Epithelial cell of prostate (primary cell): Measurements from ENCODE around the gene SIRT2.
A peak's percentile ranks its signal among the peaks of the same experiment; 100 is the strongest.
"Not testable (repeated sequence)": the region's sequence is repeated elsewhere in the genome, so short reads cannot be mapped to it uniquely, and the experiment has no call there.

Experiments
- DNase-seq: peaks from one replicate; pipeline ENCODE4 v3.0.0-alpha.2; 2011; ENCODE audit warnings: low read depth, low spot score
- H3K27ac ChIP-seq: fragments of 450-650 bp; 2 replicates; pipeline ENCODE4 v1.5.1; 2017; ENCODE audit warnings: mild to moderate bottlenecking

Gene SIRT2

DNA sequence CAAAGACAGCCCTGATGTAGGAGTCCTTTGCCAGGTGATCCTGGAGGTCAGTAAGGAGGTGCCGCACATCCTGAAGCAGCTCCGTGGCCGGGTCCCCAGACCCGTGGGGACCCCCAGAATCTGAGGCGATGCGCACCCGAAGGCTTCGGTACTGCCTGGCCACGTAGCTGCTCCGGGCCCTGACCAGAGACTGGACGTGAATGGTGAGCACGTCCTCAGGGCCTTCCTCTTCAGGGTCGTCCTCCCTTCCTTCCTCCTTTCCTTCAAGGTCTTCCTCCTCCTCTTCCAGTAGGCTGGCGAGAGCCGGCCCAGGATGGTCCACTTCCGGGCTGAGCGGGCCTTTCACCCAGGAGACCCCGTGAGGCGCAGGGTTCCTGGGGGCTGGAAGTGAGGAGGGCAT lies 28.8 kb downstream of the SIRT2 start:
- no peak for DNase-seq
- no peak overlapping the region for H3K27ac ChIP-seq

DNA sequence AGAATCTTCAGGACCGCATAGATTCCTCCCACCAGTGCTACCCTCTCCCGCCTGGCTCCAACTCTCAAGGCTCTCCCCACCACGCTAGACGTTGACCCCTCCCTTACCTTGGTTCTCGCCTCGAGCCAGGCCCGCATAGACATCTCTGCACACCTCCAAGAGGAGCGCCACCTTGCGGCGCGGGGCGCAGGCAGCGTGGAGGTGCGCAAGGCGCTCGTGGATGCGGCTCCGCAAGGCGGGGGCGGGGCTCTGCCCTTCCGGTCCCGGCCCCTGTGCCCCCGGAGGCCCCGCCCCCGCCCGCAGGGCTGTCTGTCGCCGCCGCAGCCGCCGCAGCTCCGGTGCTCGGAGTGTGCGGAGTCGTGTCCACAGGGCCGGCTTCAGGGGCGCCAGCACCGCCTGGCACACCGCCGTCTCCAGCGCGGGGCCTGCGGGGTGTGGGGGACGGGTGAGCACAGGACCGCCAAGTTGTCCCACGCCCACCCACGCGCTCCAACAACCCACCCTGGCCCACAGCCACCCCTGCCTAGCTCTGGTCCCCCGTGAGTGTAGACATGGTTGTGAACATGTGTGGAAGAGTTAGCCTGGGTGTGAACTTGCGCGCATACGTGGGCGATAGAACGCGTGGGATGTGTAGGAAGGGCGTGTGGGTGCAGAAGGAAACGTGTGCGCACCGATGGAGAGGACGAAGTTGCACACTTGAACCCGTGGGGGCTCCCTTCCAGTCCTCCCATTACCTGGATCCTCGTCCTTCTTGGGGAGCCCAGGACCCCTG lies 29.4 kb downstream of the SIRT2 start:
- no peak overlapping the region for H3K27ac ChIP-seq
- no peak for DNase-seq

DNA sequence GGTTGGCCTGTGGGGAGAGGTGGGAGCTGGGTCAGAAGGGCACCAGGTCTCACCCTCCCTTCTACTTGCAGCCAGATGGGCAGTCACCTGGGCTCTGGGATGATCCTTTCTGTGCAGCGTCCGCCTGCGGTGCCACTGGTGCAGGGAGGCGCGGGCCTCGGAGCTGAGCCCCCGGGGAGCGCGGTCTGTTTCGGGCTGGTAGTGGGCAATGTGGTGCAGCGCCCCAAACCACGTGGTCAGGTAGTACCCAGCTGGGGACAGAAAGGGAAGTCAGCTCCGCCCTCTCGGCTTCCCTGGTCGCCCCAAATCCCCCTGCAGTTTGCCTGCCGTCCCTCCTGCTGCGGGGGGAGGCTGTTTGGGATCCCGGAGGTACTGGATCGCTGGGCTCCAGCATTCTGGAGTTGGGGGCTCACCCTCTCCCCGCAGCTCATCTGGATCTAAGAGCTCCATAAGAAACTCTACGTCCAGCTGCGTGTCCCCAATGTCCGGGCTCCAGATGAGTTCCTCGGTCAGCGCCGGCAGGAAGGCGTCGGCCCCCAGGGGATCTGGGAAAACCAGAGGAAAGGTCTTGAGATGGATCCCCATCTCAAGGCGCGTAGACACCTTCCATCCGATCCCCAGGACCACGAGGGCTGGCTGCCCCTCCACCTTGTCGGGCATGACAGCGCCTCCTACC lies 30.1 kb downstream of the SIRT2 start:
- no peak for DNase-seq
- no peak overlapping the region for H3K27ac ChIP-seq

DNA sequence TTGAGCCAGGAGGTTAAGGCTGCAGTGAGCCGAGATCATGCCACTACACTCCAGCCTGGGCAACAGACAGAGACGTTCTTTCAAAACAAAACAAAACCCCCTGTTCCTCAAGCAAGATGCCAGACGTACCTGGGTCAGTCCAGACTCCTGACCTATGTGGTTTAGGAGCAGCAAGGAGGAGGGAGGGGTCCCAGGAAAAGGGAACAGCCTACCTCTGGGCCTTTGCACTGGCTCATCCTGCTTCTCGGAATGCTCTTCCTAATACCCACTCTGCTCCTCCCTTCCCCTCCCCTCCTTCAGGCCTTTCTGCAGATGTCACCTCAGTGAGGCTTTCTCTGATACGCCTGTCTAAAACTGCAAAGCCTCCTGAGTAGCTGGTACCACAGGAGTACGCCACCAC lies 30.9 kb downstream of the SIRT2 start:
- H3K27ac ChIP-seq = no peak overlapping the region
- DNase-seq = no peak

DNA sequence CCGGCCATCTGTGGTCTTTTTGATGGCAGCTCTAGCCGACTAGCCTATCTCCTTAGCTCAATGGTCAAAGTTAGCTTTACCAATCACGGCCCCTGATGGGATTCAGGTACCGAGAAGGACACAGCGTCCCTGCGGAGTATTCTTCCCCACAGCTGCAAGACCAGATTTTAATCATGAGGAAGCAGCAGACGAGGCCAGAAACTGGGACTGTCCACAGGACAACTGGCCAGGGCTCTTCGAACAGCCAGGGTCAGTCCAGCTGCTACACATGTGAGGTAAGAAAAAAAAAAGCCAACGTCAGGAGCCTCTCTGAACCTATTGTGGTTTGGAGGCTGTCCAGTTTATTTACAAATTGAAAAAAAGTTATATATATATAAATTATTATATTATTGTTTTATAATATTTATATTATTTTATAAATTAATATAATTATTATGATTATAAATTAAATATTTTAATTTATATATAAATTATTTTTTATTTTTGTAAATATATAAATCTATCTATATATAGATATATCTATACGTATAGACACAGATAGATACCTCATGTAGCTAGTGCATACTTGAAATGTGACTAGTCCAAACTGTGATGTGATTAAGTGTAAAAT lies 32.1 kb downstream of the SIRT2 start:
- no peak overlapping the region for H3K27ac ChIP-seq
- DNase-seq = no peak

DNA sequence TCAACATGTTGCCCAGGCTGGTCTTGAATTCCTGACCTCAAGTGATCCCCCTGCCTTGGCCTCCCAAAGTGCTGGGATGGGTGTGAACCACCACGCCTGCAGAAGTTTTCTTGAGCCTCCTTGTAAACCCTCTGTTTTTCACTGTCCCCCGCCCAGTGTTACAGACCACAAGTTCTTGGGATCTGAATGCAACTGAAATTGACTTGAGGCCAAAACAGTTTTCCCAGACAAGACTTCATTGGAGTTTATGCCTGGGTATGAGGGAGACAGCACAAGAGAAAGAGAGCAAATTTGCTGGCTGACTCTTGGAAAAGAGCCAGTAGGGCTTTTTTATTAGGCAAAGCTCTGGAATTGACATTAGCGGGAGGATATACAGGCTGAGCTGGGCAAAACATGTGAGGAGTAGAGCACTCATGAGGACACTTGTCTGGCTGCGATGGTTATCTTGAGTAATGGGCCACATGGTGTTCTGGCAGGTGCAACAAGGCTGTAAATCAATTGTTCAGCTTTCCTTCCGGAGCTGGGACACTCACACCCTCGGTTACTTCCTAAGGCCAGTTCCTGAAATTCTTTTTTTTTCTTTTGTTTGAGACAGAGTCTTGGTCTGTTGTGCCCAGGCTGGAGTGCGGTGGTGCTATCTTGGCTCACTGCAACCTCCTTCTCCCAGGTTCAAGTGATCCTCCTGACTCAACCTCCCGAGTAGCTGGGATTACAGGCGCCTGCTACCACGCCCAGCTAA lies 36.9 kb downstream of the SIRT2 start:
- DNase-seq = no peak
- H3K27ac ChIP-seq = peak overlapping the region; percentile 11

DNA sequence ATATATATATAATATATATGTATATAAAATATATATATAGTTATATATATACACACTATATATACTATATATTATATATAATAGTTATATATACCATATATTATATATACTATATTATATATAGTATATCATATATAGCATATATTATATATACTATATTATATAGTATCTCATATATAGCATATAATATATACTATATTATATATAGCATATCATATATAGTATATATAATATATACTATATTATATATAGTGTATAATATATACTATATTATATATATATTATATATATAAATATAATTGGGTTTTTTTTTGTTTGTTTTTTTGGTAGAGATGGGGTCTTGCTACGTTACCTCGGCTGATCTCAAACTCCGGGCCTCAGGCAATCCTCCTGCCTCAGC lies 38.0 kb downstream of the SIRT2 start:
- H3K27ac ChIP-seq = no peak overlapping the region
- DNase-seq = no peak

DNA sequence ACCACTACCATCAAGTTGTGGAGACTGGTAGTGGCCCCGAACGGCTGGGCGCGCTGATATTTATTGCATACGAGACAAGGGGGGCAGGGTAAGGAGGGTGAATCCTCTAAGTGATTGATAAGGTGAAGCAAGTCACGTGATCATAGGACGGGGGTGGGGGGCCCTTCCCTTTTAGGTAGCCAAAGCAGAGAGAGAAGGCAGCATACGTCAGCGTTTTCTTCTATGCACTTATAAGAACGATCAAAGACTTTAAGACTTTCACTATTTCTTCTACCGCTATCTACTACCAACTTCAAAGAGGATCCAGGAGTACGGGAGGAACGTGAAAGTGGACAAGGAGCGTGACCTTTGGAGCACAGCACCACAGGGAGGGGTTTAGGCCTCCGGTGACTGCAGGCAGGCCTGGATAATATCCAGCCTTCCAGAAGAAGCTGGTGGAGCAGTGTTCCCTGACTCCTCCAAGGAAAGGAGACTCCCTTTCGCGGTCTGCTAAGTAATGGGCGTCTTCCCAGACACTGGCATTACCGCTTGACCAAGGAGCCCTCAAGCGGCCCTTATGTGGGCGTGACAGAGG lies 39.7 kb downstream of the SIRT2 start:
- not testable (repeated sequence) for H3K27ac ChIP-seq, DNase-seq

DNA sequence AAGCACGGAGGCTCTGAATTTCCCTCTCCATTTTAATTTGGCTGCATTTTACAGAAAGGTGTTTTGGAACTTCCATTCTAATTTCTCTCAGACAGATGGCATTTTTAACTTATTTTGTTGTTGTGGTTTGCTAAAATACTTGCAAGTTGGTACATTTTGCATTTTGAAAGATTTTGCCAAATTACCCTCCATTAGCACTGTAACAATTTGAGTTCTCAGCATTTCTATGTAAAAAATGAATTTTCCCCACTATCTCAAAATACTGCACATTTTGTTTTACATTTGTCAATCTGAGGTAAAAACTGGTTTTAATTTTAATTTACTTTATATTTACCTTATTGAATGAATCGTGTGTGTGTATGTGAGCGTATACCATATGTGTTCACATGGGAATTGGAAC lies 42.6 kb downstream of the SIRT2 start:
- H3K27ac ChIP-seq = no peak overlapping the region

DNA sequence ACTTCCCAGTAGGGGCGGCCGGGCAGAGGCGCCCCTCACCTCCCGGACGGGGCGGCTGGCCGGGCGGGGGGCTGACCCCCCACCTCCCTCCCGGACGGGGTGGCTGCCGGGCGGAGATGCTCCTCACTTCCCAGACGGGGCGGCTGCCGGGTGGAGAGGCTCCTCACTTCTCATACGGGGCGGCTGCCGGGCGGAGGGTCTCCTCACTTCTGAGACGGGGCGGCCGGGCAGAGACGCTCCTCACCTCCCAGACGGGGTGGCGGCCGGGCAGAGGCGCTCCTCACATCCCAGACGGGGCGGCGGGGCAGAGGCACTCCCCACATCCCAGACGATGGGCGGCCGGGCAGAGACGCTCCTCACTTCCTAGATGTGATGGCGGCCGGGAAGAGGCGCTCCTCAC lies 43.7 kb downstream of the SIRT2 start:
- not testable (repeated sequence) for DNase-seq

More for the DNA sequence above, 42.6 kb downstream of the SIRT2 start:
- no peak for DNase-seq

DNA sequence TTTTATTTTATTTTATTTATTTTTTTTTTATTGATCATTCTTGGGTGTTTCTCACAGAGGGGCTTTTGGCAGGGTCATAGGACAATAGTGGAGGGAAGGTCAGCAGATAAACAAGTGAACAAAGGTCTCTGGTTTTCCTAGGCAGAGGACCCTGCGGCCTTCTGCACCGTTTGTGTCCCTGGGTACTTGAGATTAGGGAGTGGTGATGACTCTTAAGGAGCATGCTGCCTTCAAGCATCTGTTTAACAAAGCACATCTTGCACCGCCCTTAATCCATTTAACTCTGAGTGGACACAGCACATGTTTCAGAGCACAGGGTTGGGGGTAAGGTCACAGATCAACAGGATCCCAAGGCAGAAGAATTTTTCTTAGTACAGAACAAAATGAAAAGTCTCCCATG lies 44.5 kb downstream of the SIRT2 start:
- H3K27ac ChIP-seq, DNase-seq: not testable (repeated sequence)

More for the DNA sequence above, 43.7 kb downstream of the SIRT2 start:
- not testable (repeated sequence) for H3K27ac ChIP-seq

DNA sequence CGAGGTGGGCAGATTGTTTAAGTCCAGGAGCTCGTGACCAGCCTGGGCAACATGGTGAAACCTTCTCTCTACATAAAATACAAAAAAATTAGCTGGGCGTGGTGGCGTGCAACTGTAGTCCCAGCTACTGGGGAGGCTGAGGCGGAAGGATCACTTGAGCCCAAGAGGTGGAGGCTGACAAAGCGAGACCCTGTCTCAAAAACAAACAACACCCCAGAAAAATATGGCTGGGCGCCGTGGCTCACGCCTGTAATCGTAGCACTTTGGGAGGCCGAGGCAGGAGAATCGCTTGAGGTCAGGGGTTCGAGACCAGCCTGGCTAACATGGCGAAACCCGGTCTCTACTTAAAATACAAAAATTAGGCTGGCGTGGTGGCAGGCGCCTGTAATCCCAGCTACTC lies 46.2 kb downstream of the SIRT2 start:
- H3K27ac ChIP-seq = peak overlapping the region; percentile 99
- no peak for DNase-seq

DNA sequence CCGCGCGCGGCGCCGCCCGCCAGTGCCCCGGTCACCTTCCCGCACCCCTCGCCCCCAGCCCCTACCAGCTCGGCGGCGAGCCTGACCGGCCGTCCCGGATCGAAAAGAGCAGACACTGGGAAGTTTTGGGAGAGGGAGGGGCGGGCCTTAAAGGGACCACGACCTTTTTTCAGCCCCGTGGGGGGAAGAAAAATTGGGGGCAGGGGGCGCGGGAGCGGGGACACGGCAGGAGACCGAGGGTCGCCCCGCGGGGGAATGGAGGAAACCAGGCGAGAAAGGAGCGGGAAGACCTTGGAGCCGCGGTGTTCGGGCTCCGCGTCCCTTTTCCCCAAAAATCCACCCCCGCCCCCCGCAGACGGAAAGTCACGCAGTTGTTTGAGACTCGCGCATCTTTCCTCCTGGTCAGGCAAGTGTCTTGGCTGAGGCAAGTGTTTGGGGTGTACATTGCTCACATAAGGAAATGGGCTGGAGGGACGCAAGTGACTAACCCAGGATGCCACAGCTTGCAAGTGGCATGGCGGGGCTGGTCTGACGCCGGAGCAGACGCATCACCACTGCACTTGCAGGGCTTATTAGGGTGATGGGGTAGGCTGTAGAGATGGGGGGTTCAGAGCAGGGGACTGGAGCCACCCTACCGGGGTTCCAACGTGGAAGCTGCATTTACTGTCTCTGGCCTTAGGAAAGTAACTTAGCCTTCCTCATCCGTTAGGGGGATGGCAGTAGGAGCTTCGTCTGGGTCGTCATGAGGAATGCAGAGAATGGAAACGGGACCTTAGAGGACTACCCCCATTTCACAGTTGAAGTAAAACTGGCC lies 47.0 kb downstream of the SIRT2 start:
- DNase-seq = no peak
- peak overlapping the region; percentile 99 for H3K27ac ChIP-seq

DNA sequence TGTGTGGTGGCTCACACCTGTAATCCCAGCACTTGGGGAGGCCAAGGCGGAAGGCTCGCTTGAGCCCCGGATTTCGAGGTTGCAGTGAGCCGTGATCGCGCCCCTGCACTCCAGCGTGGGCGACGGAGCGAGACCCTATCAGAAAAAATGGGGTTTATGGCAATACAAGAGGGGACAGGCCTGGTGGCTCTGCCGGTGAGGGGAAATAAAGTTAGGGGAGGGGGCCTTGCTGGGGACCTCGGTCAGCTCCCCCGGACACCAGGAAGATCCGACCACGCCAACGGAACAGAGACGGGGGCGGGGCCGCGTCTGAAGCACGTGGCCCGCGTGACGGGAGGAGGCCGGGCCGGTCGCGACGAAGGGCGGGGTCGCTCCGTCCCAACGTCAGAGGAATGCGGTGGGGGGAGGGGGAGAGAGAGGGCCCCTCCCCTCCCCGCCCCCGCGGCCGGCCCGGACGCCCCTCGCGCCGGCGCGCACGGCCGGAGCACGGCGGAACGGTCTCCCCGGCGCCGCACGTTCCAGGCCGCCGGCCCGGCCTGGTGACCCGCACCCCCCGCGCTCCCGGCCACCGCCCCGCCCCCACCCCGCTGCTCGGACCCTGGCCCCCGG lies 47.7 kb downstream of the SIRT2 start:
- H3K27ac ChIP-seq = peak overlapping the region; percentile 99
- DNase-seq = no peak

DNA sequence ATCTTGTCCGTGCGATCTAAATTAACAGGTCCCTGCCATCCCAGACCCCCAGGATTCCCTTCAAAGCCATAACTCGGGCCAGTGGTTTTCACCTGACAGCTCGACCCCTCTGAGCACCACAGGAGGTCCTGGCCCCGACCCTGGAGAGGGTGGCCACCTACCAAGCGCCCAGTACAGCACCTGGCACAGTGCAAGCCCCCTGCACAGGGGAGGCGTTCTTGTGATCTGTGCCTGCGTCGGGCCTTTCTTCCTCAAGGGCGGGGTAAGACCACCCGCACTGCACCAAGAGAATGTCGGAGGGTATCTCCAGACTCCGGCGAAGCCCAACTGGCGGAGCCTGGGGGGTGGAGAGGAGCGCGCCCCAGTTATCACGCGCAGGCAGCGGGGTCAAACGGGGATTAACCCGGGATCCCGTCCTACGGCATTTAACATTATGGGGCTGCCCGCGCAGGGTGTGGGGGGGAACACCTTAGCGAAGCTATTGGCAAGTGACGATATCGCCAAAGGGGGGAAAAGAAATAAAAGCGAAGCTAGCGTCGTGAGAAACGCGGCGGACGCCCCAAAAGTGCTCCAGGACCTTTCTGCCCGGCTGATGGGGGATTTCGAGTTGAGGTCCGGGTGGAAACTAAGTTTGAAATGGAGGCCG lies 48.3 kb downstream of the SIRT2 start:
- H3K27ac ChIP-seq = peak overlapping the region; percentile 99
- DNase-seq = no peak

DNA sequence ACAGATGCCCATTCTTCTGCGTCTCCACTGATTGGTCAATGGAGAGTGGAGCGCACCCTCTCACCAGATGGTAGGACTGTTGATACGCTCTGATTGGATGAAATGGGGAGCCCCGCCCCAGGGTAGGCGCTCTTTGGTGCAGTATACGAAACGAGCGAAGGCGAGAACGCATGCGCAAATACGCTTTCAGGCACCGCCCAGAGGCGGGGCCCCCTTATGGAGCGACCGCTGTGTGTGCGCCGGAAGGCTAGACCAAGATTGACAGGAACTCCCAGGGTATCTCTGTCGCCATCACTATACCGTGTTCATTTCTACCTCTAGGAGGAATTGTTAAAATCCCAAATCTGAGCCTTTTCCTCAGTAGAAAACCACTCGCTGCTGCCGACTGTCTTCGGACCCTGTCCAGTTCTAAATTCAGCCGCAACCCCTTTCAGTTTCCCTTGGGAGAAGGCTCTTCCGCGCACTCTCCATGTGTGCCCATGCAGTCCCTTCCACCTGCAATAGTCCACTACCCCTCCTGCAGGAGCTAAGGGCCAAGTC lies 48.9 kb downstream of the SIRT2 start:
- no peak for DNase-seq
- H3K27ac ChIP-seq = peak overlapping the region; percentile 99

DNA sequence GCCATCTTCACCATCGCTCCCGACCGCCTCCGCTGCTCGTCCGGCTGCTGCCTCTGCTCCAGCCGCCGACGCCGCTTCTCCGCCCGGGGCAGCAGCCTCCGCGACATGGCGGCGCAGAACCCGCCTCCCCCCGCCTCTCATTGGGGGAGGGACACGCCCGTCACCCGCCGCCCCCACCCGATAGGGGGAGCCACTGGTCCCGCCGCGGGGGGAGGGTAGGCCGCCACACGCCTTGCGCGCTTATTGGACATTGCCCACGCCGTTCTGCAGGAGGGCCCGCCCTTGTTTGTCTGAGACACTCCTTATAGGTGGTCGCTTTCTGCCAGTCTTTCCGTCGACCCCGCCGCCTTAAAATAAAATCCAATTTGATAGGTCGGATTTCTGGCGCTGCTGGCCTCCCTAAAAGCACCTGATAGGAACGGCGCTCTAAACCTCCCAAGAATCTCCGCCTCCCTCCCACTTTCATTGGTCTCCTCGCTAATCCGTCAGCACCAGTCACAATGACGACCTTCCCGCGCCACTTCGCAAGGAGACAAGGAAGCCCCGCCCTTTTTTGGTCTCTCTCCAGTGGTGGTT lies 49.5 kb downstream of the SIRT2 start, which contains the start of gene HNRNPL:
Gene HNRNPL (minus strand): TSS at position 127 of the 576 bp plus-strand sequence. CDS start 20 bp downstream, at position 107.
- peak; percentile 100 for DNase-seq
- H3K27ac ChIP-seq = peak within 1 kb of the TSS; percentile 99
